ACC112 (cell line): ENCODE results near the gene TUT1.
"Not testable (repeated sequence)": the region's sequence is repeated elsewhere in the genome, so short reads cannot be mapped to it uniquely, and the experiment has no call there.

Experiments used
- H2AFZ ChIP-seq: fragments of 200-600 bp; sonication (generic); one replicate; pipeline ENCODE4 v1.6.0; 2017; ENCODE audit warnings: antibody characterized with exemption, low read length; ENCODE audit not compliant: unreplicated experiment
- H3K27ac ChIP-seq: fragments of 200-600 bp; sonication (generic); 2 replicates; pipeline ENCODE4 v1.5.1; 2014; ENCODE audit warnings: low read depth, mild to moderate bottlenecking, antibody characterized with exemption, low read length, moderate library complexity
- H3K27me3 ChIP-seq: fragments of 200-600 bp; sonication (generic); 2 replicates; pipeline ENCODE4 v1.6.1; 2014; ENCODE audit warnings: mild to moderate bottlenecking, antibody characterized with exemption, low read length, moderate library complexity, mixed read lengths; ENCODE audit not compliant: insufficient read depth
- H3K36me3 ChIP-seq: fragments of 200-600 bp; sonication (generic); 2 replicates; pipeline ENCODE4 v1.6.1; 2016; ENCODE audit warnings: mild to moderate bottlenecking, antibody characterized with exemption, low read length, moderate library complexity, mixed read lengths; ENCODE audit not compliant: insufficient read depth
- H3K4me1 ChIP-seq: fragments of 200-600 bp; sonication (generic); one replicate; pipeline ENCODE4 v1.6.1; 2016; ENCODE audit warnings: low read length, mixed read lengths; ENCODE audit not compliant: insufficient read depth, unreplicated experiment, control insufficient read depth
- H3K4me3 ChIP-seq: fragments of 200-600 bp; sonication (generic); 2 replicates; pipeline ENCODE4 v1.5.1; 2014; ENCODE audit warnings: mild to moderate bottlenecking, low read depth, low read length
- H3K79me2 ChIP-seq: fragments of 200-600 bp; sonication (generic); one replicate; pipeline ENCODE4 v1.6.0; 2016; ENCODE audit warnings: low read length; ENCODE audit not compliant: control insufficient read depth, unreplicated experiment, insufficient read depth

TUT1 gene

DNA sequence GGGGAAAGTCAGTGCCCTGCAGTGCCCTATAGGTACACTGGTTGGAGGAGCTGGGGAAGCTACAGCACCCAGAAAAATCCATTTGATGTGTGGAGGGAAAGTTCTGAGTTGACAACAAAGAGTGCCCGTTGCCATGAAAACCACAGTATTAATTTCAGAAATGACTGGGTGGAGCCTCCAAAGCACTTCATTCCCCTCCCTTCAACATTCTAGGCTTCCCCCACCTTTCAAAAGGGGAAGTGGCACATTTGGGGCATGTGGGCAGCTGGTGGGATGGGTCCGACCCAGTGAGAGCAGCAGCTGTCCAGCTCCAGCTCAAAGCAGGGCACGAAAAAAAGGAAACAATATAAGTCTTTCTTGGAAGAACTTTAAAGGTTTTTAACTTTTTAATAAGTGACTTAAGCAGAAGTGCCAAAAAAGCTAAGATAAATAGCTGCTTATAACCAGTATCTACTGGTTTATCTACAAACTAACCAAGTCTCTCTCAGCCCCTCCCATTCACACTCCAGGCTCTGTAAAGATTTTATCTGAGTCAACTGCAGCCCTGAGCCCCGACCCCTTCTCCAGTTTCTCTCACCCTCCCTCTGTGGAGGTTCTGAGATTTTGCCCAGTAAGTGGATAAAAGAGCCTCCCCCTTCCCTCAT lies 35.7 kb downstream of the TUT1 start:
- Histone ChIP-seq H3K36me3 (peaks cover 8% of the 10 kb centered on the region), H3K4me3 (peak overlapping the region; percentile 63), H3K27me3 (no peaks in the 10 kb centered on the region), H3K4me1 (peaks cover 80% of the 10 kb centered on the region), H3K27ac (peak overlapping the region; percentile 100), H3K79me2 (peaks cover 17% of the 10 kb centered on the region), H2AFZ (no peak overlapping the region)

DNA sequence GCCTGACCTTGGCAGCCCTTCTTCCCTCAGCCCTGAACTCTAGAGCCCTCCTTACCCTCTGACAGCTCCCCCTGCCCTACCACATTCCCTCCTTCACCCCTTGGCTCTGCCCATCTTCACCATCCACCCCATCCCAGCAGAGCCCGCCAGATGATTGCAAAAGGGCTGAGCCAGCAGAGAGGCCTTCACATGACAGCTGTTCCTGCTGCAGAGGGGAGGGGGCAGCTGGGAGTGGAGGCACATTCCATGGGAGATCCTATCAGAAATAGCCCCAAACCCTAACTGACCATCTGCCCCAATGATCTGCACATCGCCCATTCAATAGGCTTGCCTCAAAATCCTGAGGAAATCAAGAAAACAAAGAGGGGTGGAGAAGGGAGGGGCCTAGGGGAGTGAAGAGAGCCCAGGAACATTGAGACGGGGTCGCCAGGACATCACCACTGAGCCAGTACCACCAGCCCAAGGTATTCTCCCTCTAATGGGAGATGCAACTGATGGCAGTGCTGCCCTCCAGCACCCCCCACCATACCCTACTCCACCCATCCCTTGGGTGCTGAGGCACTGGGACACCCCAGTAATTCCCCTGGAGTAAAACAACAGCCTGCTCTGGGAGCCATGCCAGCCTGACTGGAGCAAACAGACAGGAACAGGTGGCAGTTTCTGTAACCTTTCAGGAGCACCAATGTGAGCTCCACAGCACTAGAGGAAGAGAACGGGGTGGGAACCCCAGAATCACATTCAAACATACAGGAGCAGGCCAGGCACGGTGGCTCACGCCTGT lies 36.7 kb downstream of the TUT1 start:
- H3K4me1 ChIP-seq: peaks cover 71% of the 10 kb centered on the region
- H2AFZ ChIP-seq: no peak overlapping the region
- H3K36me3 ChIP-seq: peaks cover 5% of the 10 kb centered on the region
- peak overlapping the region; percentile 76 for H3K4me3 ChIP-seq
- no peaks in the 10 kb centered on the region for H3K27me3 ChIP-seq
- H3K27ac ChIP-seq: peak overlapping the region; percentile 100
- peaks cover 9% of the 10 kb centered on the region for H3K79me2 ChIP-seq

DNA sequence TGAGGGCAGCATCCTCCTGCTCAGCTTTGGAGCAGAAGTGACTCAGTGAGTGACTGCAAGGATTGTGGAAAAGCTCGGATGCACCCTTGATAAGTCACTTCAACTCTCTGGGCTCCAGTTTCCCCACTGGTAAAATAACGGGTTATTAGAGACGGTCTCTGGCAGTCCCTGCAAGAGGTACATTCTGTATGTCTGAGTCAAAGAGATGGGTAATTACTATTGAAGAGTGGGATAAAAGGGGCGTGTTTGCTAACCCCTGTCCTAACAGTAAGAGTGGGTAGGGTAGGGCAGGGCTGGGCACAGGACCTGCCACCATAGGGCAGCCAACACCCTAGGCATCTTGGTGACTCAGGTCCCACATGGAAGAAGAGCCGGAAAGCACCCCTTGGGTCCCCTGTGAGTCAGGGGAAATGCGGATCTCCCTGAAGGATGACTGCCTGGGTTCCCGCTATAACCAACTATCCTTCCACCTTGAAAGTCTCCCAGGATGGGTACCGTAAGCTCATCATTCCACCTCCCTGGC lies 37.4 kb downstream of the TUT1 start:
- Histone ChIP-seq H3K36me3 (no peaks in the 10 kb centered on the region; the same call in 1 of the 2 replicates), H3K4me3 (peak overlapping the region; percentile 76), H2AFZ (no peak overlapping the region), H3K27me3 (no peaks in the 10 kb centered on the region), H3K79me2 (peaks cover 2% of the 10 kb centered on the region), H3K4me1 (peaks cover 70% of the 10 kb centered on the region), H3K27ac (peak overlapping the region; percentile 100)

DNA sequence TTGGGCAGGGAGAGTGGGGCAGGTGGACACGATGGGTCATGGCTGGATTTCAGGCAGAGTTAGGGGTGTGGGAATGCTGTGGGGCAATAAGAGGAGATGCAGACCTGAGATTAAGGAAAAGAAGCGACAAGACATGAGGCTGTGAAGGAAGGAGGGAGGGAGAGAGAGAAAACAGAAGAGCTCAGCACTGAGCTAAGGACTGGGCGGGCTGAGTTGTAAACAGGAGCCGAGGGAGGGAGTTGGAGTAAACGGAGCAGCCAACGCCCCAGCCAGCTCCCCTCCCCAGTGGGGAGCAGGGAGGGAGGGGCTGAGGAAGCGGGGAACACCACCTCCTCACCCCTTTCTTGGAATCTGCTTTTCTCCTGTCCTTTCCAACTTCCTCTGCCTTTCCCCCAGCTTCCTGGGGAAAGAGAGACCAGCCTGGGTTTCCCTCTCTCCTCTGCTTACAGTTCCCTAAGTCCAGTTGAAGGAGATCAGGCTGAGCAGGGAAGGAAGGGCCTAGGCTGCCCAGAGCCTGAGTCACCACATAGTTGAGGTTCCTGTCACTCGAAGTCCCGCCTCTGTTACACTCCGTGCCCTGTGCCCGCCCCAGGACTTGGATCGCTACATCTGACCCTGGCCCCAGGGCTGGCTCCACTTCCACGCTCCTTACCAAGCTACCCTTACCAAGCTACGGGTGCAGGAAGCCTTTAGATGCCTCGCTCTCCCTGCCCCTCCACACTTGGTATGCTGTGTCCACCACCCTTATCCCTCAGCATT lies 38.1 kb downstream of the TUT1 start:
- Histone ChIP-seq H3K27me3 (no peaks in the 10 kb centered on the region), H3K36me3 (no peaks in the 10 kb centered on the region), H2AFZ (no peak overlapping the region), H3K79me2 (no peaks in the 10 kb centered on the region), H3K4me1 (peaks cover 72% of the 10 kb centered on the region), H3K27ac (peak overlapping the region; percentile 100), H3K4me3 (peak overlapping the region; percentile 76)

DNA sequence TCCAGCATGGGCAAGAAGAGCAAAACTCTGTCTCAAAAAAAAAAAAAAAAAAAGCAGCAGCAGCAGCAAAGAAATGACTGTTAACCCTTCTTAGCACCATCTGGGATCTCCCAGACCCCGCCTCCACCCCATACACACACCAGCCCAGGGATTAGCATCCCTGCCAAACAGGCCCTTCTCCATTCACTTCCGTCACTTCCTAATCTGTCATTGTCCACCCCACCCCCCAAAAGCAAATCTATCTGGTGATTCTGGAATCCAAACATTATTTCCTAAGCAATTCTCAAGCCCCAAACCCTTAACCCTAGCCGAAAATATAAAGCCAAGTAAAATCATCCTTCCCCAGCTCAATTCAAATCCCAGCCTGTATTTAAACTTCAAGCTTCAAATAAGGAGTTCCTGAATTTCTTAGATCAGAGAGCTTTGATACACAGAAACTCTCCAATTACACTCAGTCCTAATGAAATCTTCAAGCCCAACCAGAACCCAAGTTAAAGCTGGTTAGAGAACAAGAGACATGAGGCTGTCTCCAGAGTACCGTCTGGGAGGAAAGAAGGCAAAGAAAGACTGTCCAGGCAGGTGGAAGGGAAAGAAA lies 38.7 kb downstream of the TUT1 start:
- H3K27me3 ChIP-seq: no peaks in the 10 kb centered on the region
- peaks cover 4% of the 10 kb centered on the region for H3K79me2 ChIP-seq
- peaks cover 72% of the 10 kb centered on the region for H3K4me1 ChIP-seq
- H2AFZ ChIP-seq: no peak overlapping the region
- H3K4me3 ChIP-seq: peak overlapping the region; percentile 76
- peak overlapping the region; percentile 100 for H3K27ac ChIP-seq
- H3K36me3 ChIP-seq: no peaks in the 10 kb centered on the region

DNA sequence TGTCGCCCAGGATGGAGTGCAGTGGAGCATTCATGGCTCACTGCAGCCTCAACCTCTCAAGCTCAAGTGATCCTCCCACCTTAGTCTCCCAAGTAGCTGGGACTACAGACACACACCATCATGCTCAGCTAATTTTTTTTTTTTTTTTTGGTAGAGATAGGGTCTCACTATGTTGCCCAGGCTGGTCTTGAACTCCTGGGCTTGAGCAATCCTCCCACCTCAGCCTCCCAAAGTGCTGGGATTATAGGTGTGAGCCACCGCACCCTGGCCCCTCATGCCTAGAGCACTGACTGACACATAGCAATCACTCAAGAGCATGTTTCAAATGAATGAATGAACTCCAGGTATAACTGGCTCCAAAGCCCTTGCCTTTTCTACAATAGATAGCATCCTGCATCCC lies 40.8 kb downstream of the TUT1 start:
- not testable (repeated sequence) for H3K36me3 ChIP-seq, H3K27me3 ChIP-seq, H2AFZ ChIP-seq, H3K4me3 ChIP-seq
- peaks cover 23% of the 10 kb centered on the region for H3K79me2 ChIP-seq
- peak overlapping the region; percentile 100; the same call in 1 of the 2 replicates for H3K27ac ChIP-seq
- H3K4me1 ChIP-seq: peaks cover 55% of the 10 kb centered on the region

DNA sequence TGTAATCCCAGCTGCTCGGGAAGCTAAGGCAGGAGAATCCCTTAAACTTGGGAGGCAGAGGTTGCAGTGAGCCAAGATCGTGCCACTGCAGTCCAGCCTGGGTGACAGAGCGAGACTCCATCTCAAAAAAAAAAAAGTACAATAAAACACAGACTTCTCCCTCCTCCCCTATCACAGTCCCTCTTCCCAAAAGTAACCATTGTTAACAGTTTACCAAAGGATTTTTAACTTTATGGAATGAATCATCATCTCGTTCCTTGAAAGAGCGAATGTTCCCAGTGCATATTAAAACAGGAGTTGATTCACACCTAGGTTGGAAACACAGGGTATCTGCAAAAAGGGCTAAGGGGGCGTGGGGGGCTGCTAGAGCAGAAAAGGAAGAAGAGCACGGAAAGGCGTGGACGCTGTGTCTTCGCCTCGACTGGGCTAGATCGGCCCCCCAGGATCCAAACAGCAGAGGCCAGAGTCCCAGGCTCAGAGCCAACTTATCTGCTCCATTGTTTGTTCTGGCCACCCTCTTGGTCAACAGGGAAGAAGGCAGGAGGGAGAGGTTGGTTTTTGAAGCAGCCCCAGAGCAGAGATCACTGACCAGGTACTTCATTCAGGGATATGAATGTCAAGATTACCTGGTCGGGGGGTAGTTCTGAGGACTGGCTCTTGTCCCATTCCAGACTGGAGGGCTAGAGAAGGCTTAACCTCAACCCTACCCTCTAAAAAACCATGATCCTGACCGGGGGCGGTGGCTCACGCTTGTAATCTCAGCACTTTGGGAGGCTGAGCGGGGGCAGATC lies 42.6 kb downstream of the TUT1 start:
- peaks cover 38% of the 10 kb centered on the region for H3K4me1 ChIP-seq
- peaks cover 40% of the 10 kb centered on the region for H3K79me2 ChIP-seq
- H3K27ac ChIP-seq: peak overlapping the region; percentile 74; the same call in 1 of the 2 replicates
- no peaks in the 10 kb centered on the region for H3K36me3 ChIP-seq
- no peak overlapping the region for H2AFZ ChIP-seq
- no peak overlapping the region for H3K4me3 ChIP-seq
- no peaks in the 10 kb centered on the region for H3K27me3 ChIP-seq

DNA sequence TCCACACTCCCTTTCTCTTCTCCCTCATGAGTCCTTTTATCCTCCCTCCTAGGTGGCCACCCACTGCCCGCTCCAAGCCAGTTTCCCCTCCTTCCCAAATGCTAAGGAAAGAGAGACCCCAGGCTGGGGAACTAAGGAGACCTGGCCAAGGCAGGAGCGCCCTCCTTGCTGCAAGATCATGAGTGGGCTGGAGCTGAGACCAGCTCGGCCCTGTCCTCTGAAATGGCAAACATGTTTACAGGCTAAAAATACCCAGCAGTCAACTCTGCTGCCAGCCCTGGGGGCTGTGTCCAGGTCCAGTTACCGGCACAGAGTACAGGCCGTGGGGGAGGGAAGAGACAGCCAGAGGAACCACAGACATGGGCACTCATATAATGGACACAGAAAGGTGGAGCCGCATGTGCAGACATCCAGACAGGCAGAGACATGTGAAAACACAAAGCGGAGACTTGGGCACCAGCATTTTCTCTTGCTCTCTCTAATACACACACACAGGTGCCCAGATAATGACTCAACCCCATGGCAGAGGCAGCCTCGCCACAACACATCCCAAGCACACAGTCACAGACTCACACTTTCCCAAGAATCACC lies 43.5 kb downstream of the TUT1 start:
- H3K27me3 ChIP-seq: no peaks in the 10 kb centered on the region
- peak overlapping the region; percentile 20 for H2AFZ ChIP-seq
- H3K4me3 ChIP-seq: peak overlapping the region; percentile 97
- peaks cover 33% of the 10 kb centered on the region for H3K4me1 ChIP-seq
- no peaks in the 10 kb centered on the region for H3K36me3 ChIP-seq
- peak overlapping the region; percentile 74 for H3K27ac ChIP-seq
- H3K79me2 ChIP-seq: peaks cover 50% of the 10 kb centered on the region

DNA sequence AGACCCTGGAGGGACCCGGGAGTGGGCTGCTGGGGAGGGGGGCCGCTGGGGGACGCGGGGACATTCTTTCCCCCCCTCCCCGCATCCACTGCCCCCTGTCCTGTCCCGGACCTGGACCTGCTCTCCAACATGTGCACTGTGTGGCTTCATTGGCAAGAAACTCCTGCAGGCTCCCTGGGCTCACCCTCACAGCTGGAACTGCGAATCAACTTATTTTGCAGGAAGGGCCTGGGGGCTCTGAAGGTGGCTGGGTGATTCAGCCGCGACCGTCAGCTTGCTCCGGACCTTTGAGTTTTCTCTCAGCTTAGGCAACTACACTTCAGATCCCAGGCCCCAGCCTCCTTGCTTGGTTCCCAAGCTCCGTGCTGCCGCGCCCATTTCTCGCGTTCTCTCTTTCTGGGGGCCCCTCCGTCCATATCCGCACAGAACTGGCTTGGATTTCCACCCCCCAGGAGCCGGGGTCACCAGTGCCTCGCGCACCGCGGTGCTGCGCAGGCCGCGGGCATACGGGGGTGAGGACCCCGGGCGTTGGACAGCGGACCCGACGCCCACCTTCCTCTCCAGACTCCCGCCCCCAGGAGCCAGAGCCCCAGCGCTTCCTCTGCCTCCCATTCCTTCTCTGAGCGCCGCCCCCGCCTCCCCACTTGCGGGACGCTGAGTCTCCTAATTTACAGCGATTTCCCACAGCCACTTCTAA lies 44.2 kb downstream of the TUT1 start:
- no peaks in the 10 kb centered on the region for H3K27me3 ChIP-seq
- peak overlapping the region; percentile 74 for H3K27ac ChIP-seq
- no peaks in the 10 kb centered on the region for H3K36me3 ChIP-seq
- H3K4me1 ChIP-seq: peaks cover 32% of the 10 kb centered on the region
- H2AFZ ChIP-seq: peak overlapping the region; percentile 20
- peak overlapping the region; percentile 97 for H3K4me3 ChIP-seq
- H3K79me2 ChIP-seq: peaks cover 57% of the 10 kb centered on the region
